ENCODE data around the gene ESCO1.

DNA sequence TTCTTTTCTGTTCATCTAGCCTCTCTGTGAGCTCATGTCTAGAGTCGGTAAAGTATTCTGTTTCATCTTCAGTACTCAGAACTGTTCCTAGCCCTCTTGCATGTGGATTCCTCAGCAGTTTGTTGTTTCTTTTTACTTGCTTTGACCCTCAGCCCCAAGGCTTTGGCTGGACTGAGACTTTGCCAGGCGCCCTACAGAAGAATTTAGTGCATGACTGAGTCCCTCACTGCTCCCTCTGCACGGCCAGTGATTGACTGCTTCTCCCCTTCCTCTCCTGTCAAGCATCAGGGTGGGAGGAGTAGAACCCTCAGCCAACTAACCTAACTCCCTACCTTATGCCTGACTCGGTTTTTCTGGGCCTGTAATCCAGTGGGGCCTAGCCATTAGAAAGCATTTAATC lies 109.8 kb downstream of the ESCO1 start:
- TF ChIP-seq, protein P1, sequence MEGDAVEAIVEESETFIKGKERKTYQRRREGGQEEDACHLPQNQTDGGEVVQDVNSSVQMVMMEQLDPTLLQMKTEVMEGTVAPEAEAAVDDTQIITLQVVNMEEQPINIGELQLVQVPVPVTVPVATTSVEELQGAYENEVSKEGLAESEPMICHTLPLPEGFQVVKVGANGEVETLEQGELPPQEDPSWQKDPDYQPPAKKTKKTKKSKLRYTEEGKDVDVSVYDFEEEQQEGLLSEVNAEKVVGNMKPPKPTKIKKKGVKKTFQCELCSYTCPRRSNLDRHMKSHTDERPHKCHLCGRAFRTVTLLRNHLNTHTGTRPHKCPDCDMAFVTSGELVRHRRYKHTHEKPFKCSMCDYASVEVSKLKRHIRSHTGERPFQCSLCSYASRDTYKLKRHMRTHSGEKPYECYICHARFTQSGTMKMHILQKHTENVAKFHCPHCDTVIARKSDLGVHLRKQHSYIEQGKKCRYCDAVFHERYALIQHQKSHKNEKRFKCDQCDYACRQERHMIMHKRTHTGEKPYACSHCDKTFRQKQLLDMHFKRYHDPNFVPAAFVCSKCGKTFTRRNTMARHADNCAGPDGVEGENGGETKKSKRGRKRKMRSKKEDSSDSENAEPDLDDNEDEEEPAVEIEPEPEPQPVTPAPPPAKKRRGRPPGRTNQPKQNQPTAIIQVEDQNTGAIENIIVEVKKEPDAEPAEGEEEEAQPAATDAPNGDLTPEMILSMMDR (conservative IDR thresholded peaks at IDR 0.05) = no peak
- TF ChIP-seq ZFX (IDR thresholded peaks at IDR 0.05) = no peak

Data from C4-2B (cell line).